ENCODE measurements around the gene EVI5.

GRCh38 chr1:92795166-92795565, 10.3 kb upstream of the EVI5 start:
- TF ChIP-seq CTCF (IDR thresholded peaks at IDR 0.05) (no peak), POLR2A (IDR thresholded peaks at IDR 0.05) (no peak)

All from Peyer's patch (tissue), 4 donors.